IMR-90 (cell line): Measurements from ENCODE around the gene HYKK. TPM values are rescaled to one million over a fixed set of nuclear protein-coding genes. Genes with fewer than 3 reads are reported as not detected.

Experiments
- ATAC-seq: fragments of 200-7000 bp; cut with Tn5 transposase; 2 replicates; pipeline ENCODE4 v1.9.1; 2020; ENCODE audit warnings: low read depth, mild to moderate bottlenecking, moderate library complexity
- BruUV-seq: library from RNA; stranded (reverse); fragments of 400-500 nt; replicated peaks from 2 replicates; lab custom pipeline; 2021; lab: Mats Ljungman, UMichigan
- CTCF ChIA-PET: fragments of 300-600 bp; formaldehyde crosslinking; extraction: SDS; loops from one replicate; lab custom pipeline; 2021; ENCODE audit warnings: antibody characterized with exemption; lab: Yijun Ruan, JAX
- POLR2A ChIA-PET: fragments of 300-600 bp; sonication (Branson Sonifier 250); formaldehyde crosslinking; loops from one replicate; lab custom pipeline; 2022; ENCODE audit warnings: antibody characterized with exemption; ENCODE audit not compliant: unreplicated experiment; lab: Charles Lee
- DNase-seq: peaks from one replicate; pipeline ENCODE4 v3.0.0; 2013
- H2AFZ ChIP-seq: replicated peaks from 2 replicates; pipeline ENCODE3; 2013; ENCODE audit warnings: low read length, mild to moderate bottlenecking; ENCODE audit not compliant: poor library complexity
- H2AK5ac ChIP-seq: 2 replicates; pipeline ENCODE4 v1.6.1; 2013; ENCODE audit warnings: low read depth, low read length, inconsistent platforms
- H2AK9ac ChIP-seq: replicated peaks from 2 replicates; pipeline ENCODE3; 2013; ENCODE audit warnings: mild to moderate bottlenecking, low read depth, low read length, moderate library complexity; ENCODE audit not compliant: poor library complexity
- H2BK120ac ChIP-seq: 2 replicates; pipeline ENCODE4 v1.6.1; 2013; ENCODE audit warnings: low read depth, low read length, inconsistent platforms
- H2BK15ac ChIP-seq: 3 replicates; pipeline ENCODE4 v1.6.1; 2013; ENCODE audit warnings: low read depth, low read length, inconsistent platforms
- H2BK20ac ChIP-seq: 2 replicates; pipeline ENCODE4 v1.6.1; 2013; ENCODE audit warnings: low read depth, mild to moderate bottlenecking, inconsistent platforms, low read length, moderate library complexity
- H2BK5ac ChIP-seq: 2 replicates; pipeline ENCODE4 v1.6.1; 2013; ENCODE audit warnings: mild to moderate bottlenecking, low read depth, low read length, inconsistent platforms; ENCODE audit not compliant: poor library complexity, severe bottlenecking
- H3K14ac ChIP-seq: replicated peaks from 2 replicates; pipeline ENCODE4 v1.6.1; 2013; ENCODE audit warnings: low read depth, low read length, inconsistent platforms
- H3K18ac ChIP-seq: 2 replicates; pipeline ENCODE4 v1.6.1; 2013; ENCODE audit warnings: low read depth, low read length, control low read depth
- H3K23ac ChIP-seq: 2 replicates; pipeline ENCODE4 v1.6.1; 2013; ENCODE audit warnings: low read depth, low read length, inconsistent platforms
- H3K27ac ChIP-seq: 2 replicates; pipeline ENCODE4 v1.5.1; 2013; ENCODE audit warnings: mild to moderate bottlenecking, control low read depth, low read length; ENCODE audit not compliant: insufficient read depth
- H3K27me3 ChIP-seq: 2 replicates; pipeline ENCODE4 v1.6.1; 2013; ENCODE audit warnings: low read length; ENCODE audit not compliant: control insufficient read depth, insufficient read depth
- H3K36me3 ChIP-seq: 2 replicates; pipeline ENCODE4 v1.6.1; 2013; ENCODE audit warnings: low read length, mixed read lengths; ENCODE audit not compliant: control insufficient read depth, insufficient read depth
- H3K4ac ChIP-seq: 2 replicates; pipeline ENCODE4 v1.6.1; 2013; ENCODE audit warnings: low read depth, low read length, inconsistent platforms
- H3K4me1 ChIP-seq: 2 replicates; pipeline ENCODE4 v1.6.1; 2013; ENCODE audit warnings: low read length, mixed read lengths; ENCODE audit not compliant: control insufficient read depth, insufficient read depth
- H3K4me2 ChIP-seq: 2 replicates; pipeline ENCODE4 v1.6.1; 2013; ENCODE audit warnings: low read depth, mild to moderate bottlenecking, control low read depth, low read length, moderate library complexity
- H3K4me3 ChIP-seq: 2 replicates; pipeline ENCODE4 v1.5.1; 2013; ENCODE audit warnings: low read depth, mild to moderate bottlenecking, control low read depth, low read length, moderate library complexity; ENCODE audit not compliant: insufficient read depth
- H3K56ac ChIP-seq: 2 replicates; pipeline ENCODE4 v1.6.1; 2013; ENCODE audit warnings: low read length, inconsistent platforms; ENCODE audit not compliant: insufficient read depth; ENCODE audit errors: extremely low read depth
- H3K79me1 ChIP-seq, 2 experiments: 2 replicates each; pipeline ENCODE4 v1.6.1; 2013; ENCODE audit warnings: low read length in 2 of 2, inconsistent platforms in 1 of 2, low read depth in 1 of 2
- H3K9ac ChIP-seq: 2 replicates; pipeline ENCODE4 v1.6.1; 2013; ENCODE audit warnings: low read depth, low read length, control low read depth
- H3K9me1 ChIP-seq: 2 replicates; pipeline ENCODE4 v1.6.1; 2013; ENCODE audit warnings: low read length, inconsistent platforms; ENCODE audit not compliant: insufficient read depth
- H3K9me3 ChIP-seq: 2 replicates; pipeline ENCODE4 v1.6.1; 2013; ENCODE audit warnings: low read length; ENCODE audit not compliant: control insufficient read depth, insufficient read depth
- H4K20me1 ChIP-seq: 2 replicates; pipeline ENCODE4 v1.6.1; 2013; ENCODE audit warnings: low read length, inconsistent platforms; ENCODE audit not compliant: insufficient read depth
- H4K5ac ChIP-seq: 2 replicates; pipeline ENCODE4 v1.6.1; 2013; ENCODE audit warnings: mild to moderate bottlenecking, low read depth, low read length, control low read depth
- H4K8ac ChIP-seq, 2 experiments: 2 replicates each; pipeline ENCODE4 v1.6.1; 2013; ENCODE audit warnings: low read depth in 2 of 2, low read length in 2 of 2, control low read depth in 1 of 2, inconsistent platforms in 1 of 2
- H4K91ac ChIP-seq: 2 replicates; pipeline ENCODE4 v1.6.1; 2013; ENCODE audit warnings: low read depth, low read length, inconsistent platforms; ENCODE audit not compliant: insufficient read depth
- CEBPB ChIP-seq: IDR thresholded peaks from 2 replicates; pipeline ENCODE4 v1.6.1; 2012; ENCODE audit warnings: low read depth, low read length, improper control_type of control experiment
- MAFK ChIP-seq: IDR thresholded peaks from 2 replicates; pipeline ENCODE4 v1.6.1; 2012; ENCODE audit warnings: low read depth, low read length, improper control_type of control experiment
- RAD21 ChIP-seq: IDR thresholded peaks from 2 replicates; pipeline ENCODE4 v1.6.1; 2012; ENCODE audit warnings: low read length, improper control_type of control experiment
- RFX5 ChIP-seq: IDR thresholded peaks from 2 replicates; pipeline ENCODE4 v1.8.0; 2012; ENCODE audit warnings: low read depth, mild to moderate bottlenecking, low read length, moderate library complexity
- SMC3 ChIP-seq: fragments of 150-350 bp; IDR thresholded peaks from 2 replicates; pipeline ENCODE4 v1.6.1; 2016; ENCODE audit warnings: low read depth, mild to moderate bottlenecking, antibody characterized with exemption, low read length, moderate library complexity
- WGBS, 2 experiments: methylation state at CpG; one replicate each; pipeline versions ENCODE4 v1.1.5 to v1.1.7; 2013; ENCODE audit warnings: missing lambda C conversion rate in 2 of 2; ENCODE audit not compliant: insufficient read length in 1 of 2; ENCODE audit errors: extremely low coverage in 2 of 2; 5-methylcytosine and 5-hydroxymethylcytosine counted together
- dilution Hi-C: fragments of 300-500 bp; cut with HindIII; formaldehyde crosslinking; loops from one replicate; pipeline ENCODE4 v1.14.3; 2018; ENCODE audit warnings: low sequenced_read_pairs; ENCODE audit not compliant: unreplicated experiment
- in situ Hi-C: fragments of 300-500 bp; cut with MboI; formaldehyde crosslinking; loops from 3 replicates; pipeline ENCODE4 v1.14.3; 2019; ENCODE audit warnings: low sequenced_read_pairs, inconsistent platforms, mixed read lengths
- intact Hi-C: fragments of 100-400 bp; cut with micrococcal nuclease; formaldehyde crosslinking; loops from 2 replicates; pipeline ENCODE4 v1.10.0; 2022
- polyA plus RNA-seq, 3 experiments: library from polyadenylated mRNA; depleted of rRNA; stranded (reverse); fragments of >200 nt; gene quantifications; 2 replicates each; pipeline ENCODE4 v1.2.3, GENCODE V29; 2012; ENCODE audit warnings: low replicate concordance in 1 of 3
- total RNA-seq: library from RNA; depleted of rRNA; stranded (reverse); fragments of >200 nt; gene quantifications from 2 replicates; pipeline ENCODE4 v1.2.3, GENCODE V29; 2012
- TF ChIP-seq, protein P1 (sequence below): conservative IDR thresholded peaks from 2 replicates; pipeline ENCODE4 v1.5.1; 2012; ENCODE audit warnings: mild to moderate bottlenecking, low read depth, low read length, improper control_type of control experiment
- TF ChIP-seq, protein P2 (sequence below): fragments of 150-350 bp; IDR thresholded peaks from 2 replicates; pipeline ENCODE4 v1.6.1; 2017; ENCODE audit warnings: mild to moderate bottlenecking, antibody characterized with exemption, low read length, low read depth
- TF ChIP-seq, protein P3 (sequence below): fragments of 150-350 bp; IDR thresholded peaks from 2 replicates; pipeline ENCODE4 v1.6.1; 2016; ENCODE audit warnings: low read depth, mild to moderate bottlenecking, low read length, moderate library complexity, borderline replicate concordance

Gene HYKK
- total and polyA plus RNA-seq, 2 of the 4 experiments (the other 2 are of a cell fraction) = 3.8 to 5.6 TPM

DNA sequence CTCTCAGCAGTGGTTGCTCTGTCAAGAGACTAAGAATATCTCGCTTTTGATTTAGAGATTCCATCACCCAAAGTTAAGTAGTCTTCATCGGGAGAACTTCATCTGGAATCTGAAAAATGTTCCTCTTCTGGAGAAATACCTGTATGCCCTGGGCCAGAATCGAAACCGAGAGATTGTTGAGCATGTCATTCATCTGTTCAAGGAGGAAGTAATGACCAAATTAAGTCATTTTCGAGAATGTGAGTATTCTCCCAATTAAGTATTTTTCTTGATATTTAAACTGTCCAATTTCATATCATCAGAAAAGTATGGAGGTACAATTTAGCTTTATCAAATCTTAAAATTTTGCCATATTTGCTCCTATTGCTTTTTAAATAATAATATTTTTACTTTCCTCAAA, 19.9 kb downstream of the HYKK start:
- no peak overlapping the region for H3K4ac ChIP-seq
- no peaks in the 10 kb centered on the region for H3K79me1 ChIP-seq
- H2BK15ac ChIP-seq = no peak overlapping the region
- WGBS, 2 experiments = no CpG with 5 or more reads among the region's 5 CpGs
- no peak overlapping the region for H2BK5ac ChIP-seq
- no peak overlapping the region for H4K5ac ChIP-seq
- no peaks in the 10 kb centered on the region for H3K36me3 ChIP-seq
- H2BK120ac ChIP-seq = no peak overlapping the region
- H2BK20ac ChIP-seq = no peak overlapping the region
- POLR2A ChIA-PET = no interaction called here
- H3K4me3 ChIP-seq = no peak overlapping the region
- no peak overlapping the region for H2AK9ac ChIP-seq
- H3K4me2 ChIP-seq = no peak overlapping the region
- CTCF ChIA-PET = no interaction called here
- no peak overlapping the region for H3K23ac ChIP-seq
- no peak overlapping the region for H4K8ac ChIP-seq
- no peak overlapping the region for H3K27ac ChIP-seq
- H3K18ac ChIP-seq = no peak overlapping the region
- no peak overlapping the region for H2AK5ac ChIP-seq
- no peak overlapping the region for H2AFZ ChIP-seq
- ATAC-seq (no peak), DNase-seq (no peak)
- TF ChIP-seq RFX5 (no peak), CEBPB (no peak), MAFK (no peak), SMC3 (no peak), RAD21 (no peak)
- TF ChIP-seq, protein P1, sequence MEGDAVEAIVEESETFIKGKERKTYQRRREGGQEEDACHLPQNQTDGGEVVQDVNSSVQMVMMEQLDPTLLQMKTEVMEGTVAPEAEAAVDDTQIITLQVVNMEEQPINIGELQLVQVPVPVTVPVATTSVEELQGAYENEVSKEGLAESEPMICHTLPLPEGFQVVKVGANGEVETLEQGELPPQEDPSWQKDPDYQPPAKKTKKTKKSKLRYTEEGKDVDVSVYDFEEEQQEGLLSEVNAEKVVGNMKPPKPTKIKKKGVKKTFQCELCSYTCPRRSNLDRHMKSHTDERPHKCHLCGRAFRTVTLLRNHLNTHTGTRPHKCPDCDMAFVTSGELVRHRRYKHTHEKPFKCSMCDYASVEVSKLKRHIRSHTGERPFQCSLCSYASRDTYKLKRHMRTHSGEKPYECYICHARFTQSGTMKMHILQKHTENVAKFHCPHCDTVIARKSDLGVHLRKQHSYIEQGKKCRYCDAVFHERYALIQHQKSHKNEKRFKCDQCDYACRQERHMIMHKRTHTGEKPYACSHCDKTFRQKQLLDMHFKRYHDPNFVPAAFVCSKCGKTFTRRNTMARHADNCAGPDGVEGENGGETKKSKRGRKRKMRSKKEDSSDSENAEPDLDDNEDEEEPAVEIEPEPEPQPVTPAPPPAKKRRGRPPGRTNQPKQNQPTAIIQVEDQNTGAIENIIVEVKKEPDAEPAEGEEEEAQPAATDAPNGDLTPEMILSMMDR = no peak
- TF ChIP-seq, protein P2, sequence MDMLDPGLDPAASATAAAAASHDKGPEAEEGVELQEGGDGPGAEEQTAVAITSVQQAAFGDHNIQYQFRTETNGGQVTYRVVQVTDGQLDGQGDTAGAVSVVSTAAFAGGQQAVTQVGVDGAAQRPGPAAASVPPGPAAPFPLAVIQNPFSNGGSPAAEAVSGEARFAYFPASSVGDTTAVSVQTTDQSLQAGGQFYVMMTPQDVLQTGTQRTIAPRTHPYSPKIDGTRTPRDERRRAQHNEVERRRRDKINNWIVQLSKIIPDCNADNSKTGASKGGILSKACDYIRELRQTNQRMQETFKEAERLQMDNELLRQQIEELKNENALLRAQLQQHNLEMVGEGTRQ = no peak
- TF ChIP-seq, protein P3, sequence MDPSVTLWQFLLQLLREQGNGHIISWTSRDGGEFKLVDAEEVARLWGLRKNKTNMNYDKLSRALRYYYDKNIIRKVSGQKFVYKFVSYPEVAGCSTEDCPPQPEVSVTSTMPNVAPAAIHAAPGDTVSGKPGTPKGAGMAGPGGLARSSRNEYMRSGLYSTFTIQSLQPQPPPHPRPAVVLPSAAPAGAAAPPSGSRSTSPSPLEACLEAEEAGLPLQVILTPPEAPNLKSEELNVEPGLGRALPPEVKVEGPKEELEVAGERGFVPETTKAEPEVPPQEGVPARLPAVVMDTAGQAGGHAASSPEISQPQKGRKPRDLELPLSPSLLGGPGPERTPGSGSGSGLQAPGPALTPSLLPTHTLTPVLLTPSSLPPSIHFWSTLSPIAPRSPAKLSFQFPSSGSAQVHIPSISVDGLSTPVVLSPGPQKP = no peak
- intact Hi-C loops (no loop called here), dilution Hi-C loops (no loop called here), in situ Hi-C loops (no loop called here)
- H4K20me1 ChIP-seq = no peaks in the 10 kb centered on the region
- no TSS peak for BruUV-seq
- H3K56ac ChIP-seq = no peak overlapping the region
- no peak overlapping the region for H3K9ac ChIP-seq
- H3K4me1 ChIP-seq = no peaks in the 10 kb centered on the region
- H4K91ac ChIP-seq = no peak overlapping the region
- H3K14ac ChIP-seq = no peak overlapping the region
- H3K9me3 ChIP-seq = no peaks in the 10 kb centered on the region
- no peaks in the 10 kb centered on the region for H3K27me3 ChIP-seq
- H3K9me1 ChIP-seq = no peaks in the 10 kb centered on the region
